Panc1 (cell line): ENCODE measurements around the gene FNDC8.
"Not testable (repeated sequence)": the region's sequence is repeated elsewhere in the genome, so short reads cannot be mapped to it uniquely, and the experiment has no call there.

Experiments
- REST ChIP-seq, 2 experiments: IDR thresholded peaks; 2 replicates each; pipeline ENCODE4 v1.6.1; 2011 to 2012; ENCODE audit warnings: low read depth in 2 of 2, control low read depth in 1 of 2, low read length in 1 of 2, mild to moderate bottlenecking in 1 of 2, moderate library complexity in 1 of 2; ENCODE audit not compliant: insufficient read depth in 1 of 2
- TCF7L2 ChIP-seq: IDR thresholded peaks from 2 replicates; pipeline ENCODE4 v1.6.1; 2011; ENCODE audit warnings: mild to moderate bottlenecking, low read depth, low read length, inconsistent platforms
- TF ChIP-seq, protein P1 (sequence below): fragments of 450-650 bp; IDR thresholded peaks from 2 replicates; pipeline ENCODE4 v1.5.1; 2017; ENCODE audit warnings: mild to moderate bottlenecking

DNA sequence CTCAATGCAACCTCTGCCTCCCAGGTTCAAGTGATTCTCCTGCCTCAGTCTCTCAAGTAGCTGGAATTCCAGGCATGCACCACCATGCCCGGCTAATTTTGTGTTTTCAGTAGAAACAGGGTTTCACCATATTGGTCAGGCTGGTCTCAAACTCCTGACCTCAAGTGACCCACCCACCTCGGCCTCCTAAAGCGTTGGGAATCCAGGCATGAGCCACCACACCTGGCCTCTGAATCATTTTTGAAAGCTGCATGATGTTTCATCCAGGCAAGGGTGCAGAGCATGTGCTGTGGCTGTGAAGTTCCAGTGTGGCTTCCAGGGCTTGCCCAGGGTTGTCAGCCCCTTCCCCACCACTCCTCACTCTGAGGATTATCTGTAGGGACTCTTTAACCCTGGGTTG lies 50.9 kb downstream of the FNDC8 start:
- TF ChIP-seq, protein P1, sequence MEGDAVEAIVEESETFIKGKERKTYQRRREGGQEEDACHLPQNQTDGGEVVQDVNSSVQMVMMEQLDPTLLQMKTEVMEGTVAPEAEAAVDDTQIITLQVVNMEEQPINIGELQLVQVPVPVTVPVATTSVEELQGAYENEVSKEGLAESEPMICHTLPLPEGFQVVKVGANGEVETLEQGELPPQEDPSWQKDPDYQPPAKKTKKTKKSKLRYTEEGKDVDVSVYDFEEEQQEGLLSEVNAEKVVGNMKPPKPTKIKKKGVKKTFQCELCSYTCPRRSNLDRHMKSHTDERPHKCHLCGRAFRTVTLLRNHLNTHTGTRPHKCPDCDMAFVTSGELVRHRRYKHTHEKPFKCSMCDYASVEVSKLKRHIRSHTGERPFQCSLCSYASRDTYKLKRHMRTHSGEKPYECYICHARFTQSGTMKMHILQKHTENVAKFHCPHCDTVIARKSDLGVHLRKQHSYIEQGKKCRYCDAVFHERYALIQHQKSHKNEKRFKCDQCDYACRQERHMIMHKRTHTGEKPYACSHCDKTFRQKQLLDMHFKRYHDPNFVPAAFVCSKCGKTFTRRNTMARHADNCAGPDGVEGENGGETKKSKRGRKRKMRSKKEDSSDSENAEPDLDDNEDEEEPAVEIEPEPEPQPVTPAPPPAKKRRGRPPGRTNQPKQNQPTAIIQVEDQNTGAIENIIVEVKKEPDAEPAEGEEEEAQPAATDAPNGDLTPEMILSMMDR = not testable (repeated sequence)
- TF ChIP-seq TCF7L2; REST (IDR thresholded peaks at IDR 0.05; ENCODE audit: insufficient read depth in 1 of 2, low read depth in 2 of 2, low read length in 1 of 2): not testable (repeated sequence)
